ENCODE measurements around the gene CDH13. TPM values are rescaled to one million over a fixed set of nuclear protein-coding genes. Genes with fewer than 3 reads are reported as not detected.

The CDH13 gene
- polyA plus RNA-seq, 2 of the 4 experiments (the other 2 are of a cell fraction): not detected

DNA sequence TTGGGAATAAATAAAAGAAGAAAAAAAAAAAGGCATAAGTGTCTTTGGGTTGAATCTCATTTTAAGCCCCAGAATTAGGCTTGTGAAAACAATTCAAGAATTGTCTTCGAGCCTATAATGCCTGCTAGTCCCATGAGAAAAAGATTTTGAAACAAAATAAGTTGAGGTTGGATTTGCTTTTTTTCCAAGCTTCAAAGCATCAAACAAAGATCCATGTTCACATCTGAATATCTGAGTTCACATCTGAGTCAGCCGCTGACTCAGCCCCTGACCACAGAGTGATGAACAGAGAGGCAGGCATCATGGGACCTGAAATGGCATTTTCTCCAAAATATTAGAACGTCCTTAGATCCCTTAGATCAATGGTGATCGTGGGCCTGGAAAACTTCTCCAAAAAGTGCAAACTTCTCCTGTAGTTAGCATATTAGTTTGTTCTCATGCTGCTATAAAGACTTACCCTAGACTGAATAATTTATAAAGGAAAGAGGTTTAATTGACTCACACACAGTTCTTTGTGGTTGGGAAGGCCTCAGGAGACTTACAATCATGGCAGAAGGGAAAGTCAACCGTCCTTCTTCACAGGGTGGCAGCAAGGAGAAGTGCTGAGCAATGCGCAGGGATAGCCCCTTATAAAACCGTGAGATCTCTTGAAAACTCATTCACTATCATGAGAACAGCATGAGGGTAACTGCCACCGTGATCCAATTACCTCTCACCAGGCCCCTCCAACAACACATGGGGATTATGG is 886.4 kb downstream of the CDH13 start:
- 24% methylated on average over 8 of the region's 8 CpGs for WGBS (ENCODE audit: missing lambda C conversion rate)
- no peaks in the 10 kb centered on the region for H3K9me3 ChIP-seq
- H3K4me3 ChIP-seq: no peak overlapping the region
- ATAC-seq (no peak), FAIRE-seq (no peak), DNase-seq (ENCODE audit: low read depth in 1 of 2, low spot score in 1 of 2) (no peak)
- no peak overlapping the region for H3K27ac ChIP-seq
- no peaks in the 10 kb centered on the region for H3K4me1 ChIP-seq
- ChIA-PET CTCF (no interaction called here), POLR2A (no interaction called here)
- H3K4me2 ChIP-seq: no peak overlapping the region
- TF ChIP-seq KDM1A (IDR thresholded peaks at IDR 0.05; ENCODE audit: low read depth): no peak
- TF ChIP-seq, protein P1, sequence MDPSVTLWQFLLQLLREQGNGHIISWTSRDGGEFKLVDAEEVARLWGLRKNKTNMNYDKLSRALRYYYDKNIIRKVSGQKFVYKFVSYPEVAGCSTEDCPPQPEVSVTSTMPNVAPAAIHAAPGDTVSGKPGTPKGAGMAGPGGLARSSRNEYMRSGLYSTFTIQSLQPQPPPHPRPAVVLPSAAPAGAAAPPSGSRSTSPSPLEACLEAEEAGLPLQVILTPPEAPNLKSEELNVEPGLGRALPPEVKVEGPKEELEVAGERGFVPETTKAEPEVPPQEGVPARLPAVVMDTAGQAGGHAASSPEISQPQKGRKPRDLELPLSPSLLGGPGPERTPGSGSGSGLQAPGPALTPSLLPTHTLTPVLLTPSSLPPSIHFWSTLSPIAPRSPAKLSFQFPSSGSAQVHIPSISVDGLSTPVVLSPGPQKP (IDR thresholded peaks at IDR 0.05; ENCODE audit: low read depth, low read length): no peak
- TF ChIP-seq CEBPB (IDR thresholded peaks at IDR 0.05): no peak
- TF ChIP-seq KDM5A (IDR thresholded peaks at IDR 0.05): no peak
- no peak for TF ChIP-seq GATA3 (IDR thresholded peaks at IDR 0.05; ENCODE audit: borderline replicate concordance)
- no peak for TF ChIP-seq MAZ (IDR thresholded peaks at IDR 0.05; ENCODE audit: borderline replicate concordance, low read depth, low read length)
- no peak for TF ChIP-seq SMC3 (IDR thresholded peaks at IDR 0.05)
- TF ChIP-seq, protein P2, sequence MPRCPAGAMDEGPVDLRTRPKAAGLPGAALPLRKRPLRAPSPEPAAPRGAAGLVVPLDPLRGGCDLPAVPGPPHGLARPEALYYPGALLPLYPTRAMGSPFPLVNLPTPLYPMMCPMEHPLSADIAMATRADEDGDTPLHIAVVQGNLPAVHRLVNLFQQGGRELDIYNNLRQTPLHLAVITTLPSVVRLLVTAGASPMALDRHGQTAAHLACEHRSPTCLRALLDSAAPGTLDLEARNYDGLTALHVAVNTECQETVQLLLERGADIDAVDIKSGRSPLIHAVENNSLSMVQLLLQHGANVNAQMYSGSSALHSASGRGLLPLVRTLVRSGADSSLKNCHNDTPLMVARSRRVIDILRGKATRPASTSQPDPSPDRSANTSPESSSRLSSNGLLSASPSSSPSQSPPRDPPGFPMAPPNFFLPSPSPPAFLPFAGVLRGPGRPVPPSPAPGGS (IDR thresholded peaks at IDR 0.05): no peak
- TF ChIP-seq, protein P3, sequence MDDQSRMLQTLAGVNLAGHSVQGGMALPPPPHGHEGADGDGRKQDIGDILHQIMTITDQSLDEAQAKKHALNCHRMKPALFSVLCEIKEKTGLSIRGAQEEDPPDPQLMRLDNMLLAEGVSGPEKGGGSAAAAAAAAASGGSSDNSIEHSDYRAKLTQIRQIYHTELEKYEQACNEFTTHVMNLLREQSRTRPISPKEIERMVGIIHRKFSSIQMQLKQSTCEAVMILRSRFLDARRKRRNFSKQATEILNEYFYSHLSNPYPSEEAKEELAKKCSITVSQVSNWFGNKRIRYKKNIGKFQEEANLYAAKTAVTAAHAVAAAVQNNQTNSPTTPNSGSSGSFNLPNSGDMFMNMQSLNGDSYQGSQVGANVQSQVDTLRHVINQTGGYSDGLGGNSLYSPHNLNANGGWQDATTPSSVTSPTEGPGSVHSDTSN (IDR thresholded peaks at IDR 0.05): no peak
- no peak for TF ChIP-seq RFX5 (IDR thresholded peaks at IDR 0.05)
- no peak for TF ChIP-seq TFCP2L1 (CRISPR knock-in tag; IDR thresholded peaks at IDR 0.05)
- TF ChIP-seq EP300 (IDR thresholded peaks at IDR 0.05): no peak
- no peak for TF ChIP-seq MAFK (IDR thresholded peaks at IDR 0.05; ENCODE audit: partially characterized antibody)
- no peak for TF ChIP-seq ZNF302 (CRISPR knock-in tag; IDR thresholded peaks at IDR 0.05)
- no peak for TF ChIP-seq HOXB13 (CRISPR knock-in tag; IDR thresholded peaks at IDR 0.05; ENCODE audit: low read depth)

DNA sequence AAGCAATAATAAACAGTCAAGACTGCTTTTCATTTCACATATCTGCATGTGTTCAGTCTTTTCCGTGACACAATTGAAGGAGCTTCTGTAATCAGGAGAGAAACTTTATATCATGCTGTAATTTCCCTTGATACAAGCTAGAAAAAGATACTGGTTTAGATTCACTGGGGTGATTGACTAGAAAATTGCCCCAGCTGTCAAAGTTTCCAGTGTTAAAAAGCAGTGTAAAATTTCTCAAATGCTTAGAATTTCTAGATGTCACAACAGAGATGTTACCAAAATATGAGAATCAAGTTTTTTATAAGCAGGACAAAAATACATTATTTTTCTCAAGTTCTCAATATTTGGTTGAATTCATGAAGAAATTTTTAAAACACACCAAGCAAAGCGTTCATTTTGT is 888.6 kb downstream of the CDH13 start:
- no peak for ATAC-seq
- no peak for FAIRE-seq
- Histone ChIP-seq H3K4me1 (no peaks in the 10 kb centered on the region), H3K9me3 (no peaks in the 10 kb centered on the region), H3K4me3 (no peak overlapping the region), H3K4me2 (no peak overlapping the region), H3K27ac (no peak overlapping the region)
- ChIA-PET POLR2A (no interaction called here), CTCF (no interaction called here)
- WGBS (ENCODE audit: missing lambda C conversion rate): 2% methylated on average over 2 of the region's 2 CpGs
- no peak for DNase-seq (ENCODE audit: low read depth in 1 of 2, low spot score in 1 of 2)
- TF ChIP-seq NR3C1 (IDR thresholded peaks at IDR 0.05) (no peak), FOXS1 (CRISPR knock-in tag; IDR thresholded peaks at IDR 0.05) (no peak), SMC3 (IDR thresholded peaks at IDR 0.05) (no peak)
- TF ChIP-seq, protein P4, sequence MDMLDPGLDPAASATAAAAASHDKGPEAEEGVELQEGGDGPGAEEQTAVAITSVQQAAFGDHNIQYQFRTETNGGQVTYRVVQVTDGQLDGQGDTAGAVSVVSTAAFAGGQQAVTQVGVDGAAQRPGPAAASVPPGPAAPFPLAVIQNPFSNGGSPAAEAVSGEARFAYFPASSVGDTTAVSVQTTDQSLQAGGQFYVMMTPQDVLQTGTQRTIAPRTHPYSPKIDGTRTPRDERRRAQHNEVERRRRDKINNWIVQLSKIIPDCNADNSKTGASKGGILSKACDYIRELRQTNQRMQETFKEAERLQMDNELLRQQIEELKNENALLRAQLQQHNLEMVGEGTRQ (IDR thresholded peaks at IDR 0.05): no peak

DNA sequence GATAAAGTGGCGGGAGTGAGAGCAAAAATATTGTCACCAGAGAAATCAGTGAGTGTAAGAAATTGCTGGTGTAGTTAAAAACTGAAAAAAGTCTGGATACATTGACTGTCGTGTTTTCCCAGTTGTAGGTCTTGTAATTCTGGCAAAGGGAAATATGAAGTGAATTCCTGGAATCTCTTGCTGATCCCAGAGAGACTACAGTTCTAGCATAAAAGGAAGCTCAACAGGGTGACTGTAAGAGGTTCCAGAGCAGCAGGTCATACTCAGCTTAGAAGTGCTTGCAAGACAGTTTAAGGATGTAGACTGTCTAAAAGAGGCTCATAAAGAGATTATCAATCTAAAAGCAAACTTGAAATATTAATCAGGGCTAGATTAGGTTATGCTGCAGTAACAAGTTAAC is 890.2 kb downstream of the CDH13 start:
- TF ChIP-seq HOXB5 (CRISPR knock-in tag; IDR thresholded peaks at IDR 0.05) (no peak), KDM1A (IDR thresholded peaks at IDR 0.05; ENCODE audit: low read depth) (no peak), CBX2 (IDR thresholded peaks at IDR 0.05; ENCODE audit: borderline replicate concordance, low read depth) (no peak)
- TF ChIP-seq, protein P5, sequence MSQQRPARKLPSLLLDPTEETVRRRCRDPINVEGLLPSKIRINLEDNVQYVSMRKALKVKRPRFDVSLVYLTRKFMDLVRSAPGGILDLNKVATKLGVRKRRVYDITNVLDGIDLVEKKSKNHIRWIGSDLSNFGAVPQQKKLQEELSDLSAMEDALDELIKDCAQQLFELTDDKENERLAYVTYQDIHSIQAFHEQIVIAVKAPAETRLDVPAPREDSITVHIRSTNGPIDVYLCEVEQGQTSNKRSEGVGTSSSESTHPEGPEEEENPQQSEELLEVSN (IDR thresholded peaks at IDR 0.05; ENCODE audit: borderline replicate concordance, low read depth): no peak
- FAIRE-seq: no peak
- no peaks in the 10 kb centered on the region for H3K4me1 ChIP-seq
- H3K27ac ChIP-seq: no peak overlapping the region
- H3K4me3 ChIP-seq: no peak overlapping the region
- H3K4me2 ChIP-seq: no peak overlapping the region
- CTCF ChIA-PET: no interaction called here
- no peak for ATAC-seq
- POLR2A ChIA-PET: no interaction called here
- no peak for DNase-seq (ENCODE audit: low read depth in 1 of 2, low spot score in 1 of 2)
- no peaks in the 10 kb centered on the region for H3K9me3 ChIP-seq
- 0% methylated on average over 2 of the region's 2 CpGs for WGBS (ENCODE audit: missing lambda C conversion rate)
